ENCODE measurements around the gene MFN2.

DNA sequence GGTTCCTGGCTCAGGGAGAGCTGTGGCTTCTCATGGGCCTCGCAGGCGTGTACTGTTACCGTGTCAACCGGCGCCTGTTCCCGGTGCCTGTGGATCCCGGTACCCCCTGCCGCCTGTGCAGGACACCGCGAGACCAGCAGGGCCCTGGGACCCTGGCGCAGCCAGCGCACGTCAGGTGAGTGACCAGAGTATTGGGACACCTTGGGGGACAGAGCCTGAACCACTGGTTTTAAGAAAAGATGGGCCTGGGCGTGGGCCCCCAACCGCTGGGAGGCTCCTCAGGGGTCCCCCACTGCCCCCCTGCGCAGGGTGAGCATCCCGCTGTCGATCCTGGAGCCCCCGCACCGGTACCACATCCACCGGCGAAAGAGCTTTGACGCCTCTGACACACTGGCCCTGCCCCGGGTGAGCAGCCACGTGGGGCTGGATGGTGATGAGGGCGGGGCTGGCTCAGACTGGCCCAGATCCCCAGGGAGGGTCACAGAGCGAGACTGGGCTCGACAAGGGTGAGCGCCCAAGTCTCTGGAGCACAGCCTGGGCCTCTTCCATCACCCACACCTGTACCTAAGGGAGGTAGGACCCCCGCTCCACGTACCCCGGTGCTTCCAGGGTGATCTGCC lies 49.6 kb downstream of the MFN2 start:
- TF ChIP-seq, protein P1, sequence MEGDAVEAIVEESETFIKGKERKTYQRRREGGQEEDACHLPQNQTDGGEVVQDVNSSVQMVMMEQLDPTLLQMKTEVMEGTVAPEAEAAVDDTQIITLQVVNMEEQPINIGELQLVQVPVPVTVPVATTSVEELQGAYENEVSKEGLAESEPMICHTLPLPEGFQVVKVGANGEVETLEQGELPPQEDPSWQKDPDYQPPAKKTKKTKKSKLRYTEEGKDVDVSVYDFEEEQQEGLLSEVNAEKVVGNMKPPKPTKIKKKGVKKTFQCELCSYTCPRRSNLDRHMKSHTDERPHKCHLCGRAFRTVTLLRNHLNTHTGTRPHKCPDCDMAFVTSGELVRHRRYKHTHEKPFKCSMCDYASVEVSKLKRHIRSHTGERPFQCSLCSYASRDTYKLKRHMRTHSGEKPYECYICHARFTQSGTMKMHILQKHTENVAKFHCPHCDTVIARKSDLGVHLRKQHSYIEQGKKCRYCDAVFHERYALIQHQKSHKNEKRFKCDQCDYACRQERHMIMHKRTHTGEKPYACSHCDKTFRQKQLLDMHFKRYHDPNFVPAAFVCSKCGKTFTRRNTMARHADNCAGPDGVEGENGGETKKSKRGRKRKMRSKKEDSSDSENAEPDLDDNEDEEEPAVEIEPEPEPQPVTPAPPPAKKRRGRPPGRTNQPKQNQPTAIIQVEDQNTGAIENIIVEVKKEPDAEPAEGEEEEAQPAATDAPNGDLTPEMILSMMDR (IDR thresholded peaks at IDR 0.05): no peak
- no peak for TF ChIP-seq POLR2A (IDR thresholded peaks at IDR 0.05)
